GM19467 (cell line): ENCODE data around the gene NTRK1.

Experiments
- ATAC-seq: cut with Tn5 transposase; IDR thresholded peaks from one replicate; pipeline ENCODE4 v1.9.1; 2021; ENCODE audit warnings: mild to moderate bottlenecking, moderate library complexity; ENCODE audit not compliant: unreplicated experiment

Gene NTRK1

DNA sequence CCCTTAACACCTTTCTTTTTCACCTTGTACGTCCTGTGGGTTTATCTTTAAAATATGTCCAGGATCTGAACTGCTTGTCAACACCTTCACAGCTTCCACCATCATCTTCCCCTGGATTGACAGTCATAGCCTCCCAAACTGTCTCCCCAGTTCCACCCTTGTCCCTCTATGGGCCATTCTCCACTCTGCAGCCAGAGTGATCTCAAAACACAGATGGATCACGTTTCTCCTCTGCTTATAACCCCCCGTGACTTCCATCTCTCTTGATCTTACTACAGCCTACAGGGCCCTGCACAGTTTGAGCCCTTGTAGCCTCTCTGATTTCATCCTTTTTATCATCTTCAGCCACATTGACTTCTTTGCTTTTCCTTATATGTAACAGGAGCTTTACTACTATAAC, 6.0 kb upstream of the NTRK1 start:
- no peak for ATAC-seq

DNA sequence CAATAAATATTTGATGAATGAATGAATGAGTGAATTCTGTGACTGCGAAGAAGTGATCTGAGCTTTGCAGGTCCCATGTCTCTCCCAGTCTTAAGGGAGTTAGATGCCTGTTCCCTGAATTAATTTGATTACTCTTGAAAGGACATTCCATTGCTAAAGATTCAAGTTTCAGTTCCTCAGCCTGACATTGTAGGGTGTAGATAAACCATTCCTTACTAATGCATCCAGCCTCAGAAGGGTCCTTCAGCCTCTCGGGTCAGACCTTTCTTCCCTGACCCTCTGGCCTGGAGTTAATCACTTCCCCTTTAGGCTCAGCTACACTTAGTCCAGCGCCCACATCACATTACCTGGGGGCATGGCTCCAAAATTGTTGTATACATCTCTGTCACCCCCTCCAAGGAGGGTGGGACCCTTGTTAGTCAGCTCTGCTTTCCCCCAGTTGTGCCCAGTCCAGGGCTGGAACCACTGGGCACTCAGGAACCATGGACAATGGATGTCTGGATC, 4.3 kb upstream of the NTRK1 start:
- no peak for ATAC-seq

DNA sequence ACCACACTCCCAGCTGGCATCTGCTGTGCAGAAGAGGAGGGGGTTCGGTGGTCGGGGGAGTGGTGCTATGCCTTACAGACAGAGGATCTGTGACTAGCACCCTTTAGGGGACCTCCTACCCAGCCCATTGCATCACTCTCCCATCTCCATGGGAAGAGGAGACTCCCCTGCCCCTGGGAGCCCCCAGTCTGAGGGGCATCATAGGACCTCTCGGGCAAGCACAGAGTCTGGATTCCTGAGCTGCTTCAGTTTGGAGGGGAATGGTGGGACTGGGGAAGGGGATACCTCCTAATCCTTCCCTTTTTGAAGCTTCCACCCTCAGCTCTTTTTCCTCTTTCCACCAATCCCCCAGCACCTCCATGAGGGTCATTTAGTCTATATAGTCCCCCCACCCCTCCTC, 3.1 kb upstream of the NTRK1 start:
- ATAC-seq, result no peak

DNA sequence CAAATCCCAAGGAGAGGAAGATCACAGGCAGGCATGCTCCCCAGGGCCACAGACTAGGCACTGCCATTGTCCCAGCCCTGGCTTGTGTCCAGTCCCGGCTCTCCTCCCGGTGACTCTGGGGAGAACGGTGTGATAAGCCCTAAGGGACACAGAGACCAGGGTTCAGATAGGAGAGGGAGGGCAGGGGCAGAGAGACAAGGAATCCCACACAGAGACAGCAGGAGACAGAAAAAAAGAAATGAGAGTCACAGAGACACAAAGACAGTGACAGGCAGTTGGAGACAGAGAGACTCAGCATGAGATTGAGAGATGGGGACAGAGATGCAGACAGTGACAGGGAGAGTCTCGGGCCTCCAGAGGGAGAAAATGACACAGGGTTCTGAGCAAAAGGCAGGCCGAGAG, 2.1 kb upstream of the NTRK1 start:
- ATAC-seq, result no peak

DNA sequence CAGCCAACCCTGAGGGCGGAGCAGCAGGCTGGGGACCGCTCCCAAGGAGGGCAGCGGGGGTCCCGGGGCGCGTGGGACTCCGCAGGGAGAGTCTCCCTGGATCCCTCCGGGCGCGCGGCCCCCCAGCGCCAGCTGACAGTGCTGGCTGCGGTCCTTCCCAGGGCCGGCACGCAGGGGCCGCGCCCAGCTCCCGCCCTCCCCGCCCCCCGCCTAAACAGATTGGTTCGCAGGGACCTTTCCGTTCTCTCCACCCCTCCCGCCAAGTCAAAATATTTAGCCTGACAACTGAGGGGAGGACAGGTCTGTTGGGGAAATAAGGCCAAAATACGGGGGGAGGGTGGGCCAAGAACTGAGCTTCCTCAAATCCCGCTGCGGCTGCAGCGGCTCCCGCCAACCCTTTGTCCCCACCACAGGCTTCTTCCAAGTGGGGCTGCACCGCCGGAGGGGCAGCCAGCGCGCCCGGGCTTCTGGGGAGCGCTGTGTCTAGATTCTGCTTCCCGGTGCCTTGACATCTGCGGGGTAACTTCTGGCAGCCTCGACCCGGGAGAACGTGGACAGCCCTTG, 1.6 kb upstream of the NTRK1 start, which contains the start of gene INSRR:
Gene INSRR (minus strand): TSS at position 159 of the 564 bp plus-strand sequence. CDS start 496 bp downstream, outside the sequence.
- ATAC-seq, result no peak

DNA sequence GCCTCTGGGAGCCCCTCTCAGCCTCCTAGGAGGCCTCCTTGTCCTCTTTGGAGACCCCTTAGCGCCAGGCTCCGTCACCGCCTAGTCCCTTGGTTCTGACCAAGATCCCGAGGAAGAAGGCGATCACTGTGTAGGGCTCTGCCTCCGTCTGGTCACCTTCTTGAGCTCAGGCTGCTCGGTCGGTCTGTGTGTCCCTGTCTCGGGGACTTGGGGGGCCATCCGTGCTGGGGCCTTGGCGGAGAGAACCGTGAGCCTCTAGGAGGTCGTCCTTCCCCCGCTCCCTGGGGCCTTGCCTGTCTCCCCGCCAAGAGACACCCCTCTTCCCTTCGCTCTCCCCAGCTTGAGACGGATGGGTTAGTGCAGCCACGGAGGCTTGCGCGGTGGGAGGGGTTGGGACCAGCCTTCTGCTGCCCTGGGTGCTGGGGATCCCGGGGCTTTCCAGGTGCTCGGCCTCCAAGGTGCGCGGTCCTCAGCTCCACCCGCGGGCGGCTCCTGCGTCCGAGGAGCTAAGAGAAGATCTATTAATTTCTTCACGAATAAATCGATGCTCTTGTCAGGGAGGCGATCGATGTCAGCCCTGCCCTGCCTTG, 1.0 kb upstream of the NTRK1 start:
- ATAC-seq, result no peak

DNA sequence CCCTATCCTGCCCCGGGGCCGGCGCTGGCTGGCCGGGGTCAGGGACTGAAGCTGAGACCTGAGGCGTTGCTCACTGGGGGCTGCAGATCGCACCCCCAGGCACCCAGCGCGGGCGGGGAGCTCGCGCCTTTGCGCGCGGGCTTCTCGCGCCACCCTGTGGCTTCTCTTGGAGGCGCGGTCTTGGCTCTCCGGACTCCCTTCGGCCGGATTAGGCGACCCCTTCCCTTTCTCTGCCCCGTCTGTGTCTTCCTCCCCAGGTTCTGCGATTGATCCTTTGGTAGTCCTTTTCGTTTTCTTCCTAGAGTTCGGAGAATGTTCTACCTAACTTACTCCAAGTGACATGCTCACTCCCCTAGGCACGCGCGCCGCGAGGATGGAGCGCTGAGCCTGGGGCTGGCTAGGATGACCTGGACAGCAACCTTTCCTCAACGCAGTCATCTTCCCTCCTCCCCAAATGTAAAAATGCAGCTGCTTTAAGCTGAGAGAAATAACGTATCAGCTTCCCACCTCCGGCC, 495 bp upstream of the NTRK1 start:
- ATAC-seq, result no peak

GRCh38 chr1:156862584-156862983, 1.9 kb downstream of the NTRK1 start:
- ATAC-seq, result no peak

DNA sequence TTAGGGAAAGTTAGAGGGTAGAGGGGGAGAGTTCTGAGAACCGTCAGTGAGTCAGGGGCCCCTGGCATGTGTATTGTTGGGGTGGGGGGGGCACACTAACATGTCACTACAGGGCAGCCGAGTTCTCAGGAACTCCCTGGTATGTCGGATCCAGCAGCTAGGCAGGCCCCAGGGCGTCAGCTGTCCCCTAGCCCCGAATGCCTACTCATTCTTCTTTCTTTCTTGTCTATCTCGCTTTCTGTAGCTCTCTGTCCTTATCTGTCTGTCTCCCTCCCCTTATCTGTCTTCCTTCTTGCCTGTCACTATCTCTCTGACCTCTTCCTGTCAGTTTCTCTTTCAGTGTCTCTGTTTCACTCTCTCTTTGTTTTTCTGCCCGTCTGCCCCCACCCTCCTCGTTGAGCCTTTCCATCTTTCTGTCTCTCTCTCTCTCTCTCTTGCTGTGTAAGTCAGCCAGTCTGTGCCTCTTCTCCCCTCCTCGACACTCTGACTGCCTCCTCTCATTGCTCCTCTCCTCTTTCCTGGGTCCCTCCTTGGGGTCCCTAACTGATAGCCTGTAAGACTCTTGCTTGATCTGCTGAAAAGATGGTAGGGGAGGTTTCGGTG, 2.4 kb downstream of the NTRK1 start:
- no peak for ATAC-seq

- no peak for ATAC-seq
Observed at GRCh38 chr1:156863631-156864030, 3.0 kb downstream of the NTRK1 start.

DNA sequence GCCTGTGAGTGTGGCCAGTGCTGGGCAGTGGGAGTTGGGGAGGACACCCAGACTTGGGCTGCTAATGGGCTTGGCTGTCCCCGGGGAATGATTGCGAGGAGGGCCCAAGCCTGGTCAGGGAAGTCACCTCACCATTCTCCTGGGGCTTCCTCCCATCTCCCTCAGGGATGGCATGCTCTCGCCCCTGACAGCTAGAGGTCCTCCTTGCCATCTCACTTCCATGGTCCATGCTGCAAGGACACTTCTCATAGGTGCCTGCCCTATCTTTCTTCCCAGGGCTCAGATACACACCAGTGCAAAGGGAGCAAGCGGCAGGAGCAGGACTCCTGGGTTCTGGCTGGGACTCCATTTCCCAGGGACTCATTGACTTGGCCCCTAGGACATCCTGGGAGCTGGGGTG, 4.1 kb downstream of the NTRK1 start:
- no peak for ATAC-seq

- no peak for ATAC-seq
Observed at GRCh38 chr1:156865258-156865657, 4.6 kb downstream of the NTRK1 start.

- ATAC-seq, result no peak
Observed at GRCh38 chr1:156865865-156866248, 5.2 kb downstream of the NTRK1 start.

DNA sequence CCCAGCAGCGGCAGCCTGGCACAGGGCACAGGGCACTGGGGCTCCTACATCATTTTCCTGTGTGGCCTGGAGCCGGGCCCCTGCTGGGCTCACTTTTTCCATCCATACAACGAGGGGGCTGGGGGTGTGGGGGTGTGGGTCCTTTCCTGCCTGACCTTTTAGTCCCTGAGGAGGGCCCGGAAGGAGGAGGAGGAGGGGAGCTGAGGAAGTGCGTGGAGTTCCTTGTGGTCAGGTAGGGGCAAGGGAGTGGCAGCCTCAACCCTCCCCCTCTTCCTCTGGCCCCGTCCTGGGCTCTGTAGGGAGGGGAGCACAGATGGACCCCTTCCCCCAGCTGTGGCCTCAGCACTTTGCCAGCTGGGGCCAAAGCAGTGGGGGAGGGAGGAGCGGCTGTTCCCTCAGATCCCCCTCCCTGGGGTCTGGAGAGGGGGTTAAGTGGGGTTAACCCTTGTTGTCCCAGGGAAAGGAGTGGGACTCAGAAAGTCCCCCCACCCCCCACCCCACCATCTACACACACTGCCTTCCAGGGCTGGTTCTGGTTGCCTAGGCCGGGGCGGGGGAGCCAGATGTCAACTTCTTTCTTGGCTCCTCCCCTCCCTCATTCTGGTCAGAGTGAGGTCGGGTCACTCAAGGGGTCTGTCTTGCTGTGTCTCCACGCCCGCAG, 5.7 kb downstream of the NTRK1 start:
- no peak for ATAC-seq

DNA sequence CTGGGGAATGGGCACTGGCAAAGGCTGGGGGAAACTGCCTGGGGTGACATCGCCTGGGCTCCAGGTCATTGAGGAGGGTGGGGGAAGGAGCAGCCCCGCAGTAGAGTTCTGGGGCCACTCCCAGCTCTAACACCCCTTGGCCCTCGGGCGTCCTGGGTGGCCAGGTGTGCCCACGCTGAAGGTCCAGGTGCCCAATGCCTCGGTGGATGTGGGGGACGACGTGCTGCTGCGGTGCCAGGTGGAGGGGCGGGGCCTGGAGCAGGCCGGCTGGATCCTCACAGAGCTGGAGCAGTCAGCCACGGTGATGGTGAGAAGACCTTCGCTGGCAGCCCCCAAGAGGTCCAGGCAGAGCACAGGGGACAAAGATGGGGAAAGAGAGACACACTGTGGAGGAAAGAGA, 7.7 kb downstream of the NTRK1 start:
- no peak for ATAC-seq

GRCh38 chr1:156869455-156869854, 8.8 kb downstream of the NTRK1 start:
- no peak for ATAC-seq

- ATAC-seq, result no peak
Observed at GRCh38 chr1:156873659-156874058, 13.0 kb downstream of the NTRK1 start.

DNA sequence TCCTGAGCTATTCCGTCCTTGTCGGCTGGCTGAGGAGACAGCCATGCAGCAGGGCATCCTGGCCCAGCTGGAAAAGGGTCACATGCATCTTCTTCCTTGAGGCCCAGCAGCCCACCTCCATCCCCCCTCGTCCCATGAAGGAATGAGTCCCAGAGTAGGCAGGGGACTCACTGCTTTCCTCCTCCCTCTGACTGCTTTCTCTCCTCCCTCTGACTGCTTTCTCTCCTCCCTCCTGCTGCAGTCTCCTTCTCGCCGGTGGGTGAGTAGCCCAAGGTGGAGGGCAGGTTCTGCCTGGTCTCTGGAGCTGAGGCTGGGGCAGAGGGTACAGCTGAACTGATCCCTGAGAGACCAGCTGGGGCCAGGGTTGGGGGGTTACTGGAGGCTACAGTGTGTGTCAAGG, 13.5 kb downstream of the NTRK1 start:
- ATAC-seq, result no peak

DNA sequence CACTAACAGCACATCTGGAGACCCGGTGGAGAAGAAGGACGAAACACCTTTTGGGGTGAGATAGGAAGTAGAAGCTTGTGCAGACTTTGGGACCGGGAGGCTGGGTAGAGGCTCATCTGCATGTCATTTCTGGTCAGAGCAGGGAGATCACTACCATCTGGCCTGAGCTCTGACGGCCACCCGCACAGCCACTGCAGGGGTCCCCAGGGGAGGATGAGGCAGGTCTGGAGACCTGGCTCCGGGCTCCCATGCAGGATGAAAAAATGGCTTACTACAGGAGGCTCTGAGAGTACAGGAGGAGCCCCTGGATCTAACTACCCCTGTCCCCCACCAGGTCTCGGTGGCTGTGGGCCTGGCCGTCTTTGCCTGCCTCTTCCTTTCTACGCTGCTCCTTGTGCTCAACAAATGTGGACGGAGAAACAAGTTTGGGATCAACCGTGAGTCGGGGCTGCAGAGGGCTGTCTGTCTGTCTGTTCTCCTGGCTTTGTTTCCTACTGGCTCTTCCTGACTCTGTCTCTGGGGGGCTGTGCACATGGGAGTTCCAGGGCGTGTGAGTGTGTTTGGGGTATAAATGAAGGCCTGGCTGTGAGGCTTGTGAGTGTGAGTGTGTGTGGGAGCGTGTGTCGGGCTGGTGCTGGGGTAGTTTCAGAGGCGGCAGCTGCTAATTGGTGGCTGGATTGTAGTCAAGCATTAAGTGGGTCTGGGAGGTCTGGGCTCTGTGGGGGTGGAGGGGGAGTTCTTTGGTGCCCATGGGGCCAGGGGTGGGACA, 14.1 kb downstream of the NTRK1 start:
- no peak for ATAC-seq

GRCh38 chr1:156875341-156875615, 14.6 kb downstream of the NTRK1 start:
- ATAC-seq, result no peak

DNA sequence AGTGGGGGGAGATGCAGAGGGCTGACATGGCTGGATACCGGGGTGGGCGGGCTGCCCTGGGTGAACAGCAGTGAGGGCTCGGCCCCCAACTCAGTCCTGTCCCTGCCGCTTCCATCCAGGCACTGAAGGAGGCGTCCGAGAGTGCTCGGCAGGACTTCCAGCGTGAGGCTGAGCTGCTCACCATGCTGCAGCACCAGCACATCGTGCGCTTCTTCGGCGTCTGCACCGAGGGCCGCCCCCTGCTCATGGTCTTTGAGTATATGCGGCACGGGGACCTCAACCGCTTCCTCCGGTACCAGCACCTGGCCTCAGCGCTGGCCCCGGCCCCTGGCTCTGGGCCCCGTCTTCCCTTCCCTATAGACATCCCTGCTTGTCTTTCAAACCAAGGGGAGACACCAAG, 15.6 kb downstream of the NTRK1 start:
- ATAC-seq, result no peak
